Liver (tissue), 9 donors: Measurements from ENCODE around the gene TESPA1. TPM values are rescaled to one million over a fixed set of nuclear protein-coding genes. Genes with fewer than 3 reads are reported as not detected.

Source experiments
- DNase-seq: peaks from one replicate; pipeline ENCODE4 v3.0.0-alpha.2; 2017; ENCODE audit warnings: low spot score
- H3K27ac ChIP-seq, 2 donors: one replicate each; pipeline ENCODE4 v1.7.0; 2013; ENCODE audit warnings: inconsistent platforms in 2 of 2, low read length in 2 of 2, control low read depth in 1 of 2, low read depth in 1 of 2, mild to moderate bottlenecking in 1 of 2
- H3K27me3 ChIP-seq, 4 donors: one replicate each; pipeline versions ENCODE4 v1.6.1 to v1.7.0; 2013; ENCODE audit warnings: low read length in 3 of 4, inconsistent platforms in 1 of 4, mild to moderate bottlenecking in 1 of 4, moderate library complexity in 1 of 4; ENCODE audit not compliant: control insufficient read depth in 4 of 4, insufficient read depth in 4 of 4
- H3K36me3 ChIP-seq, 4 donors: one replicate each; pipeline versions ENCODE4 v1.6.1 to v1.7.0; 2013; ENCODE audit warnings: low read length in 3 of 4, mild to moderate bottlenecking in 3 of 4, low read depth in 1 of 4, moderate library complexity in 1 of 4; ENCODE audit not compliant: control insufficient read depth in 4 of 4, insufficient read depth in 3 of 4
- H3K4me1 ChIP-seq, 4 donors: one replicate each; pipeline versions ENCODE4 v1.6.1 to v1.7.0; 2013; ENCODE audit warnings: low read length in 3 of 4, mild to moderate bottlenecking in 3 of 4, moderate library complexity in 1 of 4; ENCODE audit not compliant: control insufficient read depth in 4 of 4, insufficient read depth in 4 of 4
- H3K4me3 ChIP-seq, 3 donors: one replicate each; pipeline versions ENCODE4 v1.6.1 to v1.7.0; 2013; ENCODE audit warnings: low read length in 3 of 3, control low read depth in 1 of 3, low read depth in 1 of 3, mild to moderate bottlenecking in 1 of 3
- H3K9ac ChIP-seq, 2 donors: one replicate each; pipeline ENCODE4 v1.7.0; 2013; ENCODE audit warnings: low read length in 2 of 2, mild to moderate bottlenecking in 2 of 2, moderate library complexity in 2 of 2, control low read depth in 1 of 2, low read depth in 1 of 2
- H3K9me3 ChIP-seq, 4 donors: one replicate each; pipeline versions ENCODE4 v1.6.1 to v1.7.0; 2013; ENCODE audit warnings: low read length in 3 of 4; ENCODE audit not compliant: control insufficient read depth in 4 of 4
- CTCF ChIP-seq: fragments of 150-350 bp; IDR thresholded peaks from 2 replicates; pipeline ENCODE4 v1.5.1; 2017; ENCODE audit warnings: improper control_type of control experiment, low read depth, low read length; ENCODE audit not compliant: missing input control
- FOXA1 ChIP-seq: IDR thresholded peaks from 2 replicates; pipeline ENCODE4 v1.6.1; 2016; ENCODE audit warnings: antibody characterized with exemption
- FOXA2 ChIP-seq: IDR thresholded peaks from 2 replicates; pipeline ENCODE4 v1.6.1; 2016; ENCODE audit warnings: antibody characterized with exemption
- JUND ChIP-seq, 2 donors: IDR thresholded peaks; 2 replicates each; pipeline ENCODE4 v1.6.1; 2016; ENCODE audit warnings: antibody characterized with exemption in 2 of 2
- NR2F2 ChIP-seq: IDR thresholded peaks from 2 replicates; pipeline ENCODE4 v1.6.1; 2016; ENCODE audit warnings: antibody characterized with exemption
- RAD21 ChIP-seq, 2 donors: IDR thresholded peaks; 2 replicates each; pipeline ENCODE4 v1.6.1; 2016; ENCODE audit warnings: antibody characterized with exemption in 2 of 2, mild to moderate bottlenecking in 2 of 2
- REST ChIP-seq: IDR thresholded peaks from 2 replicates; pipeline ENCODE4 v1.6.1; 2016; ENCODE audit warnings: antibody characterized with exemption, mild to moderate bottlenecking
- RXRA ChIP-seq, 2 donors: IDR thresholded peaks; 2 replicates each; pipeline ENCODE4 v1.6.1; 2017 to 2018; ENCODE audit warnings: antibody characterized with exemption in 2 of 2, mild to moderate bottlenecking in 1 of 2
- SP1 ChIP-seq: IDR thresholded peaks from 2 replicates; pipeline ENCODE4 v1.6.1; 2018; ENCODE audit warnings: antibody characterized with exemption, mild to moderate bottlenecking
- TAF1 ChIP-seq: conservative IDR thresholded peaks from 2 replicates; pipeline ENCODE4 v1.6.1; 2016; ENCODE audit warnings: antibody characterized with exemption, mild to moderate bottlenecking
- YY1 ChIP-seq: IDR thresholded peaks from 2 replicates; pipeline ENCODE4 v1.6.1; 2016; ENCODE audit warnings: antibody characterized with exemption, mild to moderate bottlenecking
- WGBS: extraction: QIAGEN DNeasy Blood & Tissue Kit; methylation state at CpG from one replicate; pipeline ENCODE4 v1.1.7; 2013; 5-methylcytosine and 5-hydroxymethylcytosine counted together
- polyA plus RNA-seq, 2 donors: library from polyadenylated mRNA; stranded (reverse) in 1 of 2; unstranded in 1 of 2; fragments of 200-250 nt in 1 of 2; fragments of >200 nt in 1 of 2; fragmentation: Nextera tagmentation in 1 of 2; extraction: Ambion mirVana in 1 of 2; gene quantifications; one replicate each; pipeline versions ENCODE4 v1.2.1 to v1.2.3, GENCODE V29; 2013 to 2015
- total RNA-seq, 2 donors: library from RNA; depleted of rRNA; stranded (reverse); fragments of >200 nt; gene quantifications; one replicate each; pipeline ENCODE4 v1.2.3, GENCODE V29; 2014
- donor health status: healthy.
- donor health status: healthy.
- donor health status: healthy.
- donor health status: healthy.
- donor health status: healthy.

The TESPA1 gene
- total and polyA plus RNA-seq, 4 donors, result 0.10 to 3.2 (median 0.42) TPM

- H3K36me3 ChIP-seq, result no peaks in the 10 kb centered on the region
- no peaks in the 10 kb centered on the region for H3K9me3 ChIP-seq
- no peak for TF ChIP-seq FOXA2
- TF ChIP-seq NR2F2, result no peak
- no peaks in the 10 kb centered on the region for H3K4me1 ChIP-seq
- WGBS, result 90% methylated on average over 3 of the region's 3 CpGs
- H3K9ac ChIP-seq, result no peak overlapping the region
- no peak for DNase-seq
- peaks cover 0 to 3% (median 2%) of the 10 kb centered on the region in 4 donors for H3K27me3 ChIP-seq
- H3K4me3 ChIP-seq, result no peak overlapping the region
- H3K27ac ChIP-seq, result no peak overlapping the region
Observed at GRCh38 chr12:54954801-54955200, 29.8 kb downstream of the TESPA1 start.

GRCh38 chr12:54954228-54954627 is 30.3 kb downstream of the TESPA1 start:
- Histone ChIP-seq H3K27me3 (peaks cover 0 to 3% (median 2%) of the 10 kb centered on the region in 4 donors), H3K9ac (no peak overlapping the region), H3K4me1 (no peaks in the 10 kb centered on the region), H3K36me3 (no peaks in the 10 kb centered on the region), H3K4me3 (no peak overlapping the region), H3K27ac (no peak overlapping the region), H3K9me3 (no peaks in the 10 kb centered on the region)
- TF ChIP-seq SP1, result no peak
- DNase-seq, result no peak

GRCh38 chr12:54950071-54950727 is 34.4 kb downstream of the TESPA1 start:
- WGBS, result 94% methylated on average over 1 of the region's 1 CpG
- no peak for DNase-seq
- TF ChIP-seq JUND (IDR thresholded peaks at IDR 0.05) (no peak), YY1 (no peak), FOXA1 (no peak), RAD21 (IDR thresholded peaks at IDR 0.05) (no peak), TAF1 (no peak), REST (no peak), NR2F2 (no peak), RXRA (IDR thresholded peaks at IDR 0.05) (no peak), CTCF (no peak)

More at GRCh38 chr12:54950071-54950727, 34.4 kb downstream of the TESPA1 start:
- H3K4me1 ChIP-seq, result no peaks in the 10 kb centered on the region
- no peak overlapping the region for H3K4me3 ChIP-seq
- no peaks in the 10 kb centered on the region for H3K36me3 ChIP-seq
- no peak overlapping the region for H3K27ac ChIP-seq
- no peaks in the 10 kb centered on the region for H3K9me3 ChIP-seq
- H3K27me3 ChIP-seq, result no peaks in the 10 kb centered on the region
- no peak overlapping the region for H3K9ac ChIP-seq
